ENCODE results near the gene FRMD1. TPM values are rescaled to one million over a fixed set of nuclear protein-coding genes. Genes with fewer than 3 reads are reported as not detected.

The FRMD1 gene
- total RNA-seq, 1 experiment from 2014 or later = not detected

- Histone ChIP-seq H3K9ac (ENCODE audit: low read length) (no peak overlapping the region), H2AFZ (ENCODE audit: low read depth, low read length, poor library complexity, severe bottlenecking) (no peak overlapping the region), H3K36me3 (ENCODE audit: control insufficient read depth in 1 of 2, insufficient read depth in 2 of 2, low read length in 2 of 2) (no peaks in the 10 kb centered on the region), H3K9me3 (ENCODE audit: control insufficient read depth in 1 of 2, insufficient read depth in 1 of 2, low read depth in 1 of 2, low read length in 2 of 2) (no peaks in the 10 kb centered on the region), H3K4me2 (ENCODE audit: low read length) (no peak overlapping the region), H3K27me3 (ENCODE audit: insufficient read depth, low read length) (no peaks in the 10 kb centered on the region), H3K79me2 (ENCODE audit: insufficient read depth, low read length) (no peaks in the 10 kb centered on the region), H3K9me2 (ENCODE audit: insufficient read depth) (no peaks in the 10 kb centered on the region), H3K4me1 (ENCODE audit: control insufficient read depth in 1 of 2, insufficient read depth in 2 of 2, low read length in 2 of 2) (no peaks in the 10 kb centered on the region), H3K4me3 (replicated peaks in 1 of 2; ENCODE audit: low read depth in 1 of 2, low read length in 2 of 2) (no peak overlapping the region), H3K27ac (ENCODE audit: low read depth, low read length) (no peak overlapping the region), H4K20me1 (ENCODE audit: insufficient read depth) (no peaks in the 10 kb centered on the region)
- intact Hi-C loops (cut with micrococcal nuclease) = no loop called here
- DNase-seq (ENCODE audit: low read depth, low spot score) = no peak
- no peak for ATAC-seq
- no peak for TF ChIP-seq MAX (IDR thresholded peaks at IDR 0.05)
- TF ChIP-seq ELF1 (IDR thresholded peaks at IDR 0.05; ENCODE audit: borderline replicate concordance, low read depth) = no peak
- TF ChIP-seq ATF3 (IDR thresholded peaks at IDR 0.05) = no peak
- no TSS peak for BruUV-seq (replicated peaks)
- CTCF ChIA-PET = no interaction called here
- POLR2A ChIA-PET = no interaction called here
- RAD21 ChIA-PET (ENCODE audit: low non-redundant PET in 1 of 2, low total read pairs in 2 of 2, uncharacterized antibody in 2 of 2, unreplicated experiment in 2 of 2) = no interaction called here
These were observed 28.4 kb upstream of the FRMD1 start for GRCh38 chr6:168107191-168107983.

- BruUV-seq (replicated peaks) = no TSS peak
These were observed 27.6 kb upstream of the FRMD1 start for GRCh38 chr6:168106633-168107005.

More at GRCh38 chr6:168106633-168107005, 27.6 kb upstream of the FRMD1 start:
- Histone ChIP-seq H3K79me2 (ENCODE audit: insufficient read depth, low read length) (no peaks in the 10 kb centered on the region), H3K27ac (ENCODE audit: low read depth, low read length) (no peak overlapping the region), H3K4me2 (ENCODE audit: low read length) (no peak overlapping the region), H3K9me3 (ENCODE audit: control insufficient read depth in 1 of 2, insufficient read depth in 1 of 2, low read depth in 1 of 2, low read length in 2 of 2) (no peaks in the 10 kb centered on the region), H3K4me1 (ENCODE audit: control insufficient read depth in 1 of 2, insufficient read depth in 2 of 2, low read length in 2 of 2) (no peaks in the 10 kb centered on the region), H3K36me3 (ENCODE audit: control insufficient read depth in 1 of 2, insufficient read depth in 2 of 2, low read length in 2 of 2) (no peaks in the 10 kb centered on the region), H4K20me1 (ENCODE audit: insufficient read depth) (no peaks in the 10 kb centered on the region), H3K4me3 (replicated peaks in 1 of 2; ENCODE audit: low read depth in 1 of 2, low read length in 2 of 2) (no peak overlapping the region), H3K27me3 (ENCODE audit: insufficient read depth, low read length) (no peaks in the 10 kb centered on the region), H3K9ac (ENCODE audit: low read length) (no peak overlapping the region), H2AFZ (ENCODE audit: low read depth, low read length, poor library complexity, severe bottlenecking) (no peak overlapping the region), H3K9me2 (ENCODE audit: insufficient read depth) (no peaks in the 10 kb centered on the region)
- ChIA-PET CTCF (no interaction called here), RAD21 (ENCODE audit: low non-redundant PET in 1 of 2, low total read pairs in 2 of 2, uncharacterized antibody in 2 of 2, unreplicated experiment in 2 of 2) (no interaction called here), POLR2A (no interaction called here)
- ATAC-seq (no peak), DNase-seq (ENCODE audit: low read depth, low spot score) (no peak)
- TF ChIP-seq CTCF (IDR thresholded peaks at IDR 0.05 in 2 of 3, conservative IDR thresholded peaks at IDR 0.05 in 1 of 3; ENCODE audit: borderline replicate concordance in 1 of 3, insufficient read depth in 1 of 3, low read depth in 2 of 3, low read length in 2 of 3) = no peak
- intact Hi-C loops (cut with micrococcal nuclease) = no loop called here

Measured in HCT116 (cell line).